Left lung (tissue), 10 donors: ENCODE measurements around the gene SRCAP. TPM values are rescaled to one million over a fixed set of nuclear protein-coding genes. Genes with fewer than 3 reads are reported as not detected.

ENCODE experiments used
- ATAC-seq: fragments of 200-7000 bp; cut with Tn5 transposase; one replicate; pipeline ENCODE4 v1.9.1; 2020; ENCODE audit warnings: moderate library complexity
- DNase-seq, 4 donors: peaks; one replicate each; pipeline ENCODE4 v3.0.0-alpha.2; 2013 to 2020
- H3K27ac ChIP-seq, 2 donors: fragments of 200-600 bp; sonication (generic) in 1 of 2; one replicate each; pipeline versions ENCODE4 v1.5.0 to v1.8.0; 2020 to 2021
- H3K27me3 ChIP-seq, 2 donors: fragments of 200-600 bp; sonication (generic) in 1 of 2; one replicate each; pipeline versions ENCODE4 v1.5.0 to v1.8.0; 2020 to 2021
- H3K36me3 ChIP-seq, 2 donors: fragments of 200-600 bp; sonication (generic) in 1 of 2; one replicate each; pipeline versions ENCODE4 v1.5.0 to v1.8.0; 2020 to 2021
- H3K4me1 ChIP-seq, 2 donors: fragments of 200-600 bp; one replicate each; pipeline ENCODE4 v1.8.0; 2021
- H3K4me3 ChIP-seq, 2 donors: fragments of 200-600 bp; sonication (generic) in 1 of 2; one replicate each; pipeline versions ENCODE4 v1.5.0 to v1.8.0; 2020 to 2021; ENCODE audit warnings: mild to moderate bottlenecking in 1 of 2
- H3K9me3 ChIP-seq, 2 donors: fragments of 200-600 bp; sonication (generic) in 1 of 2; one replicate each; pipeline versions ENCODE4 v1.5.0 to v1.8.0; 2020 to 2021
- CTCF ChIP-seq, 2 donors: fragments of 200-600 bp; sonication (generic) in 1 of 2; IDR thresholded peaks; one replicate each; pipeline versions ENCODE4 v1.5.0 to v1.8.0; 2021; ENCODE audit warnings: antibody characterized with exemption in 2 of 2
- intact Hi-C, 2 donors: fragments of 100-400 bp; cut with DNase I; formaldehyde crosslinking; loops; one replicate each; pipeline versions ENCODE4 v1.11.2 to v1.14.2; 2022
- polyA plus RNA-seq, 6 donors: library from polyadenylated mRNA; unstranded; fragments of 120-200 nt; gene quantifications; one replicate each; pipeline ENCODE4 v1.2.1, GENCODE V29; 2013; ENCODE audit not compliant: insufficient read length in 6 of 6
- total RNA-seq, 2 donors: library from RNA; stranded (reverse); fragmentation: NEBNext Ultra II Directional; extraction: Animal tissue kit (Norgen Biotek cat#: 25700); gene quantifications; one replicate each; pipeline ENCODE4 v1.2.1, GENCODE V29; 2021
- donor health status: DM: no; HTN: yes; CAD: no.
- donor health status: DM: no; HTN: no; CAD: no.

The SRCAP gene
- total and polyA plus RNA-seq, 8 donors: 30.7 to 67.4 (median 40.6) TPM

- intact Hi-C loops: no loop called here
- H3K4me3 ChIP-seq: no peak overlapping the region
- ATAC-seq: no peak
- no peaks in the 10 kb centered on the region for H3K9me3 ChIP-seq
- H3K27ac ChIP-seq: no peak overlapping the region
- no peaks in the 10 kb centered on the region for H3K27me3 ChIP-seq
- peaks cover 0 to 38% of the 10 kb centered on the region in 2 donors for H3K4me1 ChIP-seq
- H3K36me3 ChIP-seq: peaks cover 0 to 31% of the 10 kb centered on the region in 2 donors
- DNase-seq: no peak
- no peak for TF ChIP-seq CTCF (IDR thresholded peaks at IDR 0.05)
These were observed 83.7 kb downstream of the SRCAP start for GRCh38 chr16:30782486-30783279.

- ATAC-seq (no peak), DNase-seq (no peak)
- Histone ChIP-seq H3K4me1 (peaks cover 0 to 46% of the 10 kb centered on the region in 2 donors), H3K36me3 (peaks cover 0 to 31% of the 10 kb centered on the region in 2 donors), H3K27ac (no peak overlapping the region), H3K9me3 (no peaks in the 10 kb centered on the region), H3K27me3 (no peaks in the 10 kb centered on the region), H3K4me3 (no peak overlapping the region)
- TF ChIP-seq CTCF (IDR thresholded peaks at IDR 0.05): no peak
- intact Hi-C loops: no loop called here
These were observed 84.5 kb downstream of the SRCAP start for GRCh38 chr16:30783280-30784109.

GRCh38 chr16:30784215-30784614, 85.2 kb downstream of the SRCAP start:
- Histone ChIP-seq H3K36me3 (peaks cover 0 to 31% of the 10 kb centered on the region in 2 donors), H3K4me3 (no peak overlapping the region), H3K27ac (no peak overlapping the region), H3K9me3 (no peaks in the 10 kb centered on the region), H3K4me1 (peaks cover 0 to 48% of the 10 kb centered on the region in 2 donors), H3K27me3 (no peaks in the 10 kb centered on the region)
- TF ChIP-seq CTCF (IDR thresholded peaks at IDR 0.05): no peak
- intact Hi-C loops: no loop called here
- no peak for DNase-seq
- no peak for ATAC-seq

- Histone ChIP-seq H3K27me3 (no peaks in the 10 kb centered on the region), H3K4me1 (peaks cover 0 to 44% of the 10 kb centered on the region in 2 donors), H3K9me3 (no peaks in the 10 kb centered on the region), H3K36me3 (peaks cover 0 to 31% of the 10 kb centered on the region in 2 donors), H3K4me3 (peak overlapping the region; percentile 79 to 86), H3K27ac (no peak overlapping the region)
- ATAC-seq: no peak
- DNase-seq: no peak
- no peak for TF ChIP-seq CTCF (IDR thresholded peaks at IDR 0.05)
- intact Hi-C loops: no loop called here
These were observed 86.4 kb downstream of the SRCAP start for GRCh38 chr16:30785126-30786106.
